ENCODE data around the gene BANP.

Gene BANP

DNA sequence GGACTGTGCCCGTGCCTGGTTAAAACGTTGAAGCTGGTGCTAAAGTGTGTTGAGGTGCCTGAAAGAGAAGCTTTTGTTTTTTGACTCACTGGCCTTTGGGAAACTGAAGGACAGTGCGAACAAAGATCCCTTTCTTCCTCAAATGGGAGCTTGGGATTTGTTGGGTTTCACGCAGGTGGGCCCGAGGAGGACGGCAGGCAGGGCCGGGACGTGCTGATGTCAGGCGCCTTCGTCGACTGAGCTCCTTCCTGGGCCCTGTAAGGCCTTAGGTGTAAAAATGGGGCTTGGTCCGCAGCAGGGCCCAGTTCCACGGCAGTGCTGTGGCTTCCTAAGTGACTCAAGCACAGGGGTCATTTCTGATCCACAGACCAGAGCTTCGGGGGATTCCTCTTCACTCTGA is 106.9 kb downstream of the BANP start:
- no peak for DNase-seq

DNA sequence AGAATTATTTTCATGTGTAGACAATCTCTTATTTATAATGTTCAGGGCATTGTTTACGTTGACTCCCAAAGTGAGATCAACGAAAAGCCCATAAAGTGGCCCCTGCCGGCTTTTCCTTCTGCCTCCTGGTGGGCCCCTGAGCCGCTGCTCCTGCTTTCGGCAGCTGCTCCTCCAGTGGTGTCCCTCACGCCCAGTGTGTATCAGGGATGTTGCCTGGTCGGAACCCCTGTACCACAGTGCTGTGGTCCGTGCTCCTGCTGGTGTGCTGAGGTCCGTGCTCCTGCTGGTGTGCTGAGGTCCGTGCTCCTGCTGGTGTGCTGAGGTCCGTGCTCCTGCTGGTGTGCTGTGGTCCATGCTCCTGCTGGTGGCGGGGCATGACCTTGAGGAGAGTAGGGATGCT is 107.6 kb downstream of the BANP start:
- DNase-seq, result no peak

DNA sequence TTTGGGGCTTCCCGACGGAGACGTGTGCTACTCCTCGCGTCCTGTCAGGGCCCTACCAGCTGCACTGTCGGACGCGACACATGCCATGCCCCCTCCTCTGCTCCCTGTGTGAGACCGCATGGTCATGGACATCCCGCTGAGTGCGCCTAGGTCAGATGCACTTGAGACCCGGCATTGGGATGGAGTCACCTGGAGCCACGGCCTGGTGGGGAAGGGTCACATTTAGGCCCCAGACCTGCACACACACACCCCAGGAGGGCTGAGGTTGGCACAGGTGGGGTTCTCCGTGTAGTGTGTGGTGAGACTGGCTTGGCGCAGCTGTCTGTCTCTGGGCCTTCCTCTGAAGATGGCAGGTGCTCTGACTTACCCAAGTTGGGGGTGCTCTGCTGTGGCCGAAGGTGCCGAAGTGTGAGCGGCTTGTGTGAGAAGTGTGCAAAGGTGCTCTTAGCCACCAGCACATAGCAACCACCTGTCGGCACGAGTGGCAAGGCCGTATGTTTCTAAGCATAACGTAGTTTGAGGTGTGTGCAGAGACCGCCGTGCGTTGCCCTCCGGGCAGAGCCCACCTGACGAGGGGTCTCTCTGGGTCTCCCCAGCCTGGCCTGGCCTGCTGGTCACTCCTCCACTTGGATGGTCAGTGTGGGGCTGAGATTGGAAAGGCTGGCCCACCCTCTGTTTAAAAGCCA is 108.6 kb downstream of the BANP start:
- no peak for DNase-seq

DNA sequence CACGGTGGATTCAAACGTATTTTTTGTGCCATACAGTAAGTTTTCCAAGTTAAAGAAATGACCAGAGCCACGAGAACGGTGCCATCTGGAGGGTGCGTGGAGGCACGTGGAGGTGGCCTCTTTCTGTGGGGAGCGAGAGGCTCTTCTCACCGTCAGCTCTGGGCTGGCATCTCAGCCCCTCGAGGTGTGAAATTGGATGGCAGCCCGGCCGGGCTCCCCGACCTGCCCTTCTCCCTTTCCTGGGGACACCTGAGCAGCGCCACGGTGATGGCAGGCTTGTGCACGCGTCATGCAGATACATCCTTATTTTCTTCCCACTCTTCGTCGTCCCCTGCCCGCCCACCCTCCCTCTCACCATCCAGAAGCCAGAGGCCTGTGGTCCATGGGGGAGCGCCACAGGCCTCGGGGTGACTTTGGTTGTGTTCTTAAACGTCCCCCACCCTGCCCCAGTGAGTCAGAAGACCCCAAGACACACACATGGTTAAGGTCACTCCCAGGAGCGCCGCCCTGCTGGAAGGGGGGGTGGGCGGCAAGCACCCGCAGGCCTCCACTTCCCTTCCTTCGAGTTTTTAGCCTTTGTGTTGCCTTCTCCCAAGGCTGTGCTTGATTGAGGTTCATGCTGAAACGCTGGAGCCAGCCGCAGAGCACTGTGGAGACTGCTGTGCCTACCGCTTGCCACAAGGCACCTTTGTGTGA is 109.4 kb downstream of the BANP start:
- DNase-seq, result no peak

DNA sequence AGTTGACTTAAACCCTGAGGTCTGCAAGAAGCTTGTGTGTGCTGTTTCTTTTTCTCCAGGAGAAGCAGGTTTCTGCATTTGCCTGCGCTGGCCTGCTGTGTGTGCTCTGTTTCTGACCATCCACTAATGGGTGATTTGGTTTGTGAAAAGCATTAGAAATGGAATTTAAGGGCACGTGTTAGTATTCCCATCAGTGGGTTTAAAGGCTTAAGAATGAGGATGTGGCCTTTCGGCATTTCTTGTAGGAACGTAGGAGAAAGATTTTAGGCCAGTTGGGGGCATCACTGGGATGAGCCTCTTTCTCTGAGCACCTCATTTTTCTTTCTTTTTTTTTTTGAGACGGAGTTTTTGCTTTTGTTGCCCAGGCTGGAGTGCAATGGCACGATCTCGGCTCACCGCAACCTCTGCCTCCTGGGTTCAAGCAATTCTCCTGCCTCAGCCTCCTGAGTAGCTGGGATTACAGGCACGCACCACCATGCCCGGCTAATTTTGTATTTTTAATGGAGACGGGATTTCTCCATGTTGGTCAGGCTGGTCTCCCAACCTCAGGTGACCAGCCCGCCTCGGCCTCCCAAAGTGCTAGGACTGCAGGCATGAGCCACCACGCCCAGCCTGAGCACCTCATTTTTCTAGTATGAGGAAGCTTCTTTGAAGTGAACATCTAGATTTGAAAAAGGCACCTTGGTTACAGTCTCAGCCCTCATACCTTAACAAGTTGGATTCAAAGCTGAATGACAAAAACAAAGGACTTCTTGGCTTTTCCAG is 110.3 kb downstream of the BANP start:
- no peak for DNase-seq

DNA sequence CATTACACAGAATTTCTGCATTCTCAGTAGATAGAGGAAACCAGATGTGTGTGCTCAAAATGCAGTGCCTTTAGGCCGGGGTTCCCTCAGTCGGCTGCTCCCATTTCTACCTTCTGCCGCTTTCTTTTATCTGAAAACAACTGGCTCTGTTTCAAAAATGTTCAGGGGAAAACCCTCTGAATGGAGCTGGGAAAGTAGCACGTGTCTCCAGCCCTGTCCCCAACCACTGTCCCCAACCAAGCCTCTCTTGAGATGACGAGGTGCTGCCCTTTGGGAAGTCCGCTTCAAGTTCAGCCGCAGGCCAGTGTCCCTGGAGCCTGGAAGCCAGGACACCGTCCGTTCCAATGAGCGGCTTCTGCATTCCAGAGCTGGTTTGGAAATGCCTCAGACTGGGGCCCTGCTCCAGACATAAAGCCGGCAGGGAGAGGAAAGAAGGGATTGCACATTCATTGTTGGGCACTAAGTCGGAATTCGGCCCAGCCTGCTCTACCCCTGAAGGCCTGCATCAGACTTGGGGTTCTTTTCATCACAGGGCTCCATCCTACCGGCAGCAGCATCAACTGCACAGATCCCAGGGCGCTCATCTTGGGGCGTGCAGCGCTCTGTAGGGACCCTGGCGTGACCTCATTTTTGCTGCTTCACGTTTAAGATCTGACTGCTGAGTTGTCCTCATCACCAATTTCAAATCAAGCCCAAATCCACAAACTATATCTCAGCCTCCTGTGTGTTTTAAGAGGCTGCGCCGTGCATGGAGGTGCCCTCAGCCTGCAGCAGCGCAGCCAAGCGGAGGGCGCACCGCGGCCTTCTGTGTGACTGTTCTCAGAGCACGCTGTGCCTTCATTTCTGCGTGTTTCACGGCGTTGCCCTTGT is 111.3 kb downstream of the BANP start:
- no peak for DNase-seq

DNA sequence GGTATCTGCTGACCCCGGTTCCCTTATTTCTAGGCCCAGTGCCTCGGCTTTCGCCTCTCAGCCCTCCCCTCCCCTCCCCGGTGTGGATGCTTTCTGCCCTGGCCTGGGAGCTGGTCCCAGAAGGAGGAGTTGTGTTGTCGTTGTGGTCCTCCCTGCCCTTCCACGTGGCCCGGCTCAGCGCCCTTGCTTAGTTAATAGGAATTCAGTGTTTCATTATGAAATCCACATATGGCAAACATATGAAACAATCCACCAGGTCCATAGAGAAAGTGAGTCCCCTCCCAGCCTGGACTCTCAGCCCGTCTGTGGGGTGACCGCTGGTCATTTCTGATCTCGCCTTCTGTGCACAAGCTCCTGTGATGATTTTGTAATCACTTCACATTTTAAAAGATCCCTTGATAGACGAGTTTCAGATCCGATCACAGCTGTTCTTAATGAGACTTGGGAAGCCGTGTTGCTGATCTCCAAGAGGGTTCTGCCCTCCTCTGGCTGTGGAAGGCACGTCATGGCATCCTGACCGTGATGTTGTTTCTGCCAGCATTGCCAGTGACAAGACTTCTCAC is 112.1 kb downstream of the BANP start:
- no peak for DNase-seq

DNA sequence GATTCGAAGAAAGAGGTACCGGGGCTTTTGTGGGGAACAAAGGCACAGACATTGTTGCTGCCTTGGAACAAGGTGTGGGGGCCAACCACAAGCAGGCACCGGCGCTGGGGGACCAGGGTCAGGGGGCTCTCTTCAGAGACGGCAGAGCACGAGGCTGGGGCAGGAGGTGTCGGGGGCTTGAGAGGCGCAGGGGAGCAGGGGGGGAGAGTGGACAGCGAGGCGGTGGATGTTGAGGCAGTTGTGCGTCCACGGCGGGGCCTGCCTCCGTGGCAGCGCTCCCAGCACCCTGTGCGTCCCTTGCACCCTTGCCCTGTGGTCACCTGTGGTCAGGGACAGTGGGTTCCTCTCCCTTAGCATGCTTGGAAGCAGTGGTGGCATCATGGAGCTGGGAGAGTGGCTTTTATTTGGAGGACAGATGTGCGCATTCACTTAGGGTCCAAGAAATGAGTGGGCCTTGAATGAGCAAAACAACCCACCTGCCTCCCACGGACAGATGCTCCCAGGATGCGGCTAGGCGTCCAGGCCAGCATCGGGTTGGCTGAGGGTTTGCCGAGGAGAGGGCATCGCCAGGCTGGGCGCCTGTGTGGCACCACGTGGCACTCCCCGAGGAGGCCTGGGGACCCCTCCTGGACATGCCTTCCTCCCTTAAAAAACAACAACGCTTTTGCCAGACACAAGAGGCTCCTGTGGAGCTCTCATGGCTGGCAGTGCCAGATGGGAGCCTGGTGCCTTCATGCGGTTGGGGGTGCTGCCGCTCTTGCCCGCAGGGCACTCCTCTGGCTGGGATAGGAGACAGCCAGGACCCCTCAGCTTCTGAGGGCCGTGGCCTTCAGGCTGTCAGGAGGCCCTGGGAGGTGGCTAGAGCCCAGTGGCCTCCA is 113.0 kb downstream of the BANP start:
- DNase-seq, result no peak

DNA sequence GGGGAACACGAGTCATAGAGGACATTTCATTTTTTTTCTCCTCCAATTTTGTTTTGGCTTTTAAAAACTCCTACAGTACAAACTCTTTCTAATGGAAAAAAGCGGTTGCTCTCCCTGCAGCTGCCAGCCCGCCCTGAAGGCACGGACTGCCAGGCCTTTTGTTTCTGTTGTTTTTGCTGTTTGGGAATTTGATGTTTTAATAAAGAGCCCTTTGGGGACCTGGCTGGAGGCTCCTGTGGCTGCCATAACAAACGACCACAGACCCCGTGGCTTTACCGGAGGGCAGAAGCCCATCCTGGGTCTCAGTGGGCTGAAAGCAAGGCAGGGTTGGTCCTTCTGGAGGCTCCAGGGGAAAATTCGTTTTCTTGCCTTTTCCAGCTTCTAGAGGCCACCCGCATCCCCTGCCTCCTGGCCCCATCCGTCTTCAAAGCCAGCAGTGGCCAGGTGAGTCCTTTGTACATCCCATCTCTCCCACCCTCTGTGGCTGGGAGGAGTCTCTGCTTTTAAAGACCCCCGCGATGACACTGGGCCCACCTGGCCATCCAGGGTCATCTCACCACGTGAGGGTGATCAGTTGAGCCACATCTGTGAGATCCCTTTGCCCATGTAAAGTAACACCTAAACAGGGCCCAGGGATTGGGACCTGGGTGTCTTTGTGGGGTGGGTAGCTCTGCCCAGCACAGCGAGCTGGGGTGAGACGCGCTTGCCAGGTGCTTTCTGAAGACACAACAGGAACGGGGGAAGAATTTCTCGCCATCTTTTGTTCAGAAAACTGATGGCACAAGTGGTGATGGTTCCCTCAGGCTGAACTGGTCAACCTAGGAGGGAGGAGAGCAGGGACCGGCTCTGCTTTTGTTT is 113.9 kb downstream of the BANP start:
- DNase-seq, result no peak

DNA sequence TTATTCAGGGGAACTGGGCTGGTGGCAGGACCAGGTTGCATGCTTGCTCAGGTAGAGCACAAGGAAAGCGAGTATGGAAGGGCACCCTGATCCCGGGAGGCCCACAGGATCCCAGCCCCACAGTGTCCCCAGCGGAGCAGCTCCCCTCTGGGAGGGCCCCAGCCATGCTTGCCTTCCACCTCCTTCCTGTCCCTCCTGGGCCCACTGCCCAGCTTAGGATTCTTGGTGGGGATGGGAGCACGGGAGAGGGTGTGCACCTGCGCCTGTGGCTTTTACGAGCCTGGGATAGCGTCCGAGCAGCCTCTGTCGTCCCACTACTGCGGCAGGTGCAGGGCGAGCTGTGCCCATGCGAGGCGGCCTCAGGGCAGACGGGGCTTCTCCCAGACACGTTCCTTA is 114.5 kb downstream of the BANP start:
- no peak for DNase-seq

DNA sequence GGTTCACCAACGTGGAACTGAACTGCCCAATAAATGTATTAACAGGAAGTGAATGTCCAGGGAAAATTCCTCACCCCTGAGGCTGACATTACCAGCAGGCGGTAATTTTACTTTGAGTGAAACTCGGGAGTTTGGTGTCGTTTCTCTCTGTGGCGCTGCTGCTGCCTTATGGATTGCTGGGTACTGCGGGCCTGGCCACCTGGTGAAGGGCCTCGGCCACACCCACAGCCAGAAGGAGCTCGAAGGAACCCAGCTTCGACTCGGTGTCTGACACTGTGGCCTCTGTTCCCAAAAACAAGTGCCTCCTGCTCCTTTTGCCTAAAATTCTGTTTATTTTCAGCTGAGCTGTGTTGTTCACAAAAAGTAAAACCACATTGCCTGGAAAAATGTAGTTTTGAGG is 115.0 kb downstream of the BANP start:
- no peak for DNase-seq

DNA sequence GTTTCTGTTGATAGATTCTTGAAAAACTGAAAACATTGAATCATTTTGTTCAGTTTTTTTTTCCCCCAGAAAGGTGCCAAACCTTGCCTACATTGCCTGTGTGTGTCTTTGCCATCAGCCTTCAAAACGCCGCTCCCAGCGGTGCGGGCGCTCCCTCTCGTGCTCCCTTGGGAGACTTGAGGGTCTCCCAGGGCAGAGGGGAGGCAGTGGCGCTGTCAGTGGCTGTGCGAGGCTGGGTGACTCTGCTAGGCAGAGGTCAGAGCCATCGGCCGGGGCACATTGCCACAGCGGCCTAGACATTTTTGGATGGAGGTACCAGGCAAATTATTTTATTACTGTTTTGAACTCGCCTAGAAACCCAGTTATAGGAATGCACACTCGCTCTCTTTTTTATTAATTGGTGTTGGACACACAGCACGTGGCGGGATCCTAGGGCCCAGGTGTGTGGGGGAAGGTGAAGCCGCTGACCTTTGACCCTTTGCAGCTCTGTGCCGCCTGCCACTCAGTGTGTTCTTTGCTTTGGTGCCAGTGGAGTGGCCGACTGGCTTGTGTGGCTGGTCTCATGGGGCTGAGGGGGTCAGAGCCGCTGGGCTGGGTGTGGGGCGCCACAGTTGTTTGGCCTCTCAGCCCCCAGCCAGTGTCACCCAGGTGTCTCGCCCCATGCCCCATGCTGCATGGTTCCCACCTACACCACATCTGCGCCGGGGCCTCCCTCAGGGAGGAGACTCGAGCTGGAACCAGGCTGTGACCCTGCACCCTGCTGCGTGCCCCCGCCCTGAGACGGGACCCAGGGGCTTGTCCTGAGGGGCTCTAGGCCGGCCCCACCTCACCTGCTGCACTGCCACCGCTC is 115.7 kb downstream of the BANP start:
- no peak for DNase-seq

DNA sequence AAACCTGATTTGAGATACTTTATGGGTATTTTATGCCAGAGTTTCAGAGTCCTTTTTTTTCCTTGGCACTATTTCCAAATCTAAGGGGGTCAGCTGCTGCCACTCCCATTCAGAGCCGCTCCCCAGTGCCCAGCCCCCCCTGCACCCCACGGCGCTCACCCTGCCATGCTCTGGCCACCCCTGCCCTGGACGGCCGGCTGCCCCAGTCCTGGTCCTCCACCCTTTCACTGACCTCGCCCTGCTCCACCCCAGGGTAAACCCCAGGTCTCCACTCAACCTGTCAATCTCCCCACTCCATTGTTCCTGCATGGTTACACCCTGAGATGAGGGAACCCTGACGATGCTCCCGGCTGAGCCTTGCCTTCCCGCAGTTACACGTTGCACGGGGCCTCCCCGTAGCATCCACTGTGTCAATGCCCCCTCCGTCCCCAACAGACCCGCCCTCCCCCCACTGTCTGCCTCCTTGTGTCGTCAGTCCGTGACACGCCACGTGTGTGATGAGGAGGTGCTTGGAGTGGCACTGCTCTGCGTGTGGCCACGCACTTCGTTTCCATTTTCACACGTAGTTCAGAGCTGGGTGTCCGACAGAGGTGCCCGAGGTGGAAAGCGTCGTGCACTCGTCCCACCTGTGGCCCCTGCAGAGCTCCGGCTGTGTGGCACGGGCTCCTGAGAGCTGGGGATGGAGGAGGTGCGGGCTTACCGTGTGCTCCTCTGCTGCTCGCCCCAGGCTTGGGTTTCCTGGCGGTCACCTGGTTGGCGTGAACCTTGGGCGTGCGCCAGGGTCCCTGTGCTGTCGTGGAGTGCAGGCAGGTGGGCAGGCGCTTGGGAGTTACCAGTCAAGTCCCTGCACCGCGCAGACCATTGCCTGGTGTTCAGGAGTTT is 116.5 kb downstream of the BANP start:
- DNase-seq, result no peak

DNA sequence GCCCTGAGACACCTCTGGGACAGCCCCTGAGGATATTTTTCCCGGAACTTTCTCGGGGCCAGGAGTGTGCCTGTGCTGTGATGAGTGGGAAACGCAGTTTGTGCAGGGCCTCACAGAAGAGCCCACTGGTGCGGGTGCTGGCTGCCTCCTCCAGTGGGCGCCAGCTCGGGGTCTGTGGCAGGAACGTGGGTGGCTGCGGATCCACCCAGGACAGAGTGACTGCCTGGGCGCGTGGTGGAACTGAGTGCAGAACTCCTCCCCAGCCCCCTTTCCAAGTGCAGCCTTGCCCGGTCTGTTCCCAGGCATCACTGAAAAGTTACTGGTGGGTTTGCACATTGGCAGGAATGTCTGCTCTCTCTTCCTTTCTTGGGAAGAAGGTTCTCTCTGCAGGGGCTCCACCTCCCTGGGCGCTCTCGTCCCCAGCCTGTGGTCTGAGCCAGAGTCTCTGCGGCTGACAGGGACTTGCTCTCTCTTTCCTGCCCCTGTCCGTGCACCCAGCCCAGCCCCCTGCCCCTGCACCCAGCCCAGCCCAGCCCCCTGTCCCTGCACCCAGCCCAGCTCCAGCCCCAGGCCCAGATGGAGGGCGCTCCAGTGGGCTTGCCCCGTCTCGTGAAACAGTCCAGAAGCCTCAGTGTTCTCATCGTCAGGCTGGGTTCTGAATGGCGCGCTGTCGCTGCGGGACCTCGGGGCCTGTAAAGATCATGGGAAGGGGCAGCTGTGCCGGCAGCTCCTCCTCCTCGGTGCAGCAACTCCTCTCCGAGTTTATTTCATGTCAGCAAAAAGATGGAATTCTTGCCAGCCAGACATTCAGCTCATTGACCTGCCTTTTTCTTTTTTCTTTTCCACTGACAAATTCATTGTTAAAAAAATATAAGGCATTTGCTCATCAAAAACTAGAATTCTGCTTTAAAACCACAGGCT is 117.5 kb downstream of the BANP start:
- no peak for DNase-seq

DNA sequence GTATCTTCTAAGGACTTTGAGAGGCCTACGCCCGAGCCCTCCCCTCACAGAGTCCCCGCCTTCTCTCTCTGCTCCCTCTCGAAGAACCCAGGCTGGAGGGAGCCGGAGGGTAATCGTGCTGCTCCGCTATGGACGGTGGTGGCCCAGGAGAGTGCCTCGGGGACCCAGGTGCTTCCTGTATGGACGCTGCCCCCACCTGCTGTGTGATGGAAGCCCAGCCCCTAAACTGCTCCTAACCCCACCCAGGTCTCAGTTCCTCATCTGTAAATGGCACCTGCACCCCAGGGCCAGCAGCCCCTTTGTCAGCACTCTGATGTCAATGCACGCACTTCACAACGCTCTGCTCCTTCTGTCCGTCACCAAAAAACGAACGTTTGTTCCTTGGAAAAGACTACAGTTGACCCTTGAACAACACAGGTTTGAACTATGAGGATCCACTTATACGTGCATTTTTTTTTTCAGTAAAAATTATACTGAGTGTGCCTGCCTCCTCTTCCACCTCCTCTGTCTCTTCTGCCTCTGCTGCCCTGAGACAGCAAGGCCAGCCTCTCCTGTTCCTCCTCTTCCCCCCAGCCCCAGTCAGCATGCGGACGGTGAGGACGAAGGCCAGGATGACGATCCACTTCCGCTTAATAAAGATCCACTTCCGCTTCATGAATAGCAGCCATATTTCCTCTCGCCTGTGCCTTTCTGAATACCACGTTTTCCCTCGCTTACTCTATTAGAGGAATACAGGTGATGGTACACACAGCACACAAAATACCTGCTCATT is 118.3 kb downstream of the BANP start:
- DNase-seq, result no peak

DNA sequence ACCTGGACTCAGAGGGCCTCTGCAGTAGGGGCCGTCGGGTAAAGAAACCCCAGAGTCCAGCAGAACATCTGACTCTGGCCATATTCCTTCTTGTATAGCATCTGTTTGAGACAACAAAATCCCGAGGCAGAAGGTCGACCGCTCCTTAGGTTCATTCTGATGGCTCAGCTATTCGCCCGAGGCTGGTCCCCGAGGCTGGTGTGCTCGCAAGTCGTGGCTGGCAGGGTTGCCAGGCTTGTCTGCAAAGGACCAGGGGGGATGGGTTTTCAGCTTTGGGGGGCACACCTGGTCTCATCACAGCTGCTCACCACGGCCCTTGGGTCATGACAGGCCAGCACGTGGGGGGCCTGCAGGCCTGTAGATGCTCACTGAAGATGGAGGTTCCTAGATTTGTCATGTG is 119.1 kb downstream of the BANP start:
- DNase-seq, result no peak

Data from NCI-H2227 treated with DMSO at 0.1 percent for 48 hours (cell line).